ENCODE results near the gene CCNI.

- TF ChIP-seq TAF1 (IDR thresholded peaks at IDR 0.05; ENCODE audit: low read depth, low read length) (no peak), POLR2AphosphoS5 (IDR thresholded peaks at IDR 0.05; ENCODE audit: low read depth, low read length) (no peak), POLR2A (IDR thresholded peaks at IDR 0.05; ENCODE audit: low read depth, low read length) (no peak), SPI1 (IDR thresholded peaks at IDR 0.05; ENCODE audit: low read depth, low read length) (no peak), POU2F2 (IDR thresholded peaks at IDR 0.05; ENCODE audit: low read depth, low read length) (no peak)
These were observed 24.8 kb downstream of the CCNI start for GRCh38 chr4:77050962-77051361.
